WI38 (cell line): ENCODE data around the gene NUDT13.

Experiments used
- H3K4me3 ChIP-seq: 2 replicates; pipeline ENCODE4 v1.5.1; 2011; ENCODE audit warnings: low read depth, mild to moderate bottlenecking, control low read depth, low read length
- TF ChIP-seq, protein P1 (sequence below): IDR thresholded peaks from 2 replicates; pipeline ENCODE4 v1.5.1; 2012; ENCODE audit warnings: low read depth, mild to moderate bottlenecking, control low read depth, low read length

The NUDT13 gene

DNA sequence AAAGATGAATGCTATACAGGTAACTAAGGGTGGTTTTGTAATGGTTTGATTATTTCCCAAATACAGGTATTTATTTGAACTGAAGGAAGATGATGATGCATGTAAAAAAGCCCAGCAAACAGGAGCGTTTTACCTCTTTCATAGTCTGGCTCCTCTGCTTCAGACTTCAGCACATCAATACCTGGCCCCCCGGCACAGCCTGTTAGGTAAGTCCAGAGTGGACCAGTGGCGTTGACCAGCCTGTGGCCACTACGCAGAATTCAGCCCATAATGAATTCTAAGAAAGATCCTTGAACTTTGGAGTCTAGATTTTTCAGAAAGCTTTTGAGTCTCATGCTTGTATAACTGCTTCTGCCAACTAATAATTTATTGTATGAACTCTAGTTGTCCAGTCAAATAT, 9.7 kb downstream of the NUDT13 start:
- H3K4me3 ChIP-seq: no peak overlapping the region
- TF ChIP-seq, protein P1, sequence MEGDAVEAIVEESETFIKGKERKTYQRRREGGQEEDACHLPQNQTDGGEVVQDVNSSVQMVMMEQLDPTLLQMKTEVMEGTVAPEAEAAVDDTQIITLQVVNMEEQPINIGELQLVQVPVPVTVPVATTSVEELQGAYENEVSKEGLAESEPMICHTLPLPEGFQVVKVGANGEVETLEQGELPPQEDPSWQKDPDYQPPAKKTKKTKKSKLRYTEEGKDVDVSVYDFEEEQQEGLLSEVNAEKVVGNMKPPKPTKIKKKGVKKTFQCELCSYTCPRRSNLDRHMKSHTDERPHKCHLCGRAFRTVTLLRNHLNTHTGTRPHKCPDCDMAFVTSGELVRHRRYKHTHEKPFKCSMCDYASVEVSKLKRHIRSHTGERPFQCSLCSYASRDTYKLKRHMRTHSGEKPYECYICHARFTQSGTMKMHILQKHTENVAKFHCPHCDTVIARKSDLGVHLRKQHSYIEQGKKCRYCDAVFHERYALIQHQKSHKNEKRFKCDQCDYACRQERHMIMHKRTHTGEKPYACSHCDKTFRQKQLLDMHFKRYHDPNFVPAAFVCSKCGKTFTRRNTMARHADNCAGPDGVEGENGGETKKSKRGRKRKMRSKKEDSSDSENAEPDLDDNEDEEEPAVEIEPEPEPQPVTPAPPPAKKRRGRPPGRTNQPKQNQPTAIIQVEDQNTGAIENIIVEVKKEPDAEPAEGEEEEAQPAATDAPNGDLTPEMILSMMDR: no peak

DNA sequence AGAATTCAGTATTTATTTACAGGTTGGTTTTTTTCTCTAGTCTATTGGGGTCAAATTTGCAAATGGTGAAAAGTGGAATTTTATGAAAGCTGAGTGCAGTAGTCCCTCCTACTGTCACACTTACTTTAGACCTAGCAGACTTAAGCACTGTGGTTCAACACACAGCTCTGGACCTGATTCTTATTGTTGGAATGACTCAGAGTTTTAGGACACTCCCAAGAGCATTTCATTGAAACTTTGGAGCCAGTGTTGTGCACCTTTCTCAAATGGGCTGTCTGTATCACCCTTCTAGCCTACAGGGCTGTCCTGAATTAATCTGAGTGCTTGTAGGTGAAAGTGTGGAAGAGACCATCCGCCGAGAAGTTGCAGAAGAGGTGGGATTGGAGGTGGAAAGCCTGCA, 16.1 kb downstream of the NUDT13 start:
- TF ChIP-seq, protein P1: no peak
- no peak overlapping the region for H3K4me3 ChIP-seq

DNA sequence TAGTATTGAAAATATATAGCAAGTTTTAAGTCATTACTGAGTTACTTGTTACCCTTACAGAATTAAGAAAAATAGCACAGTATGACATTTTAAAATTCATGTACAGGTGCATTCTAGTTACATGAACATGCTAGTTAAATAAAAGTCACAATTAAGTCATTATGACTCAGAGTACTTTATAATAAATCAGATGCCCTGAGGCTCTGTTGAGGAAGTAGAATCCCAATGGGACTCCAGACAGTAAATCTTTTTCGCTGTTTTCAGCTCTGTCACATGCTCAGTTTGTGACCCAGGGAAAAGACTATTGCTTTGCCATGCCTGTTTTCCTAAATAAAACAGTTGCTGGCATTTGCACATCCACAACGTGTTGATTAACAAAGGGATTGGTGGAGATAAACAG, 21.0 kb downstream of the NUDT13 start:
- TF ChIP-seq, protein P1: no peak
- H3K4me3 ChIP-seq: no peak overlapping the region

DNA sequence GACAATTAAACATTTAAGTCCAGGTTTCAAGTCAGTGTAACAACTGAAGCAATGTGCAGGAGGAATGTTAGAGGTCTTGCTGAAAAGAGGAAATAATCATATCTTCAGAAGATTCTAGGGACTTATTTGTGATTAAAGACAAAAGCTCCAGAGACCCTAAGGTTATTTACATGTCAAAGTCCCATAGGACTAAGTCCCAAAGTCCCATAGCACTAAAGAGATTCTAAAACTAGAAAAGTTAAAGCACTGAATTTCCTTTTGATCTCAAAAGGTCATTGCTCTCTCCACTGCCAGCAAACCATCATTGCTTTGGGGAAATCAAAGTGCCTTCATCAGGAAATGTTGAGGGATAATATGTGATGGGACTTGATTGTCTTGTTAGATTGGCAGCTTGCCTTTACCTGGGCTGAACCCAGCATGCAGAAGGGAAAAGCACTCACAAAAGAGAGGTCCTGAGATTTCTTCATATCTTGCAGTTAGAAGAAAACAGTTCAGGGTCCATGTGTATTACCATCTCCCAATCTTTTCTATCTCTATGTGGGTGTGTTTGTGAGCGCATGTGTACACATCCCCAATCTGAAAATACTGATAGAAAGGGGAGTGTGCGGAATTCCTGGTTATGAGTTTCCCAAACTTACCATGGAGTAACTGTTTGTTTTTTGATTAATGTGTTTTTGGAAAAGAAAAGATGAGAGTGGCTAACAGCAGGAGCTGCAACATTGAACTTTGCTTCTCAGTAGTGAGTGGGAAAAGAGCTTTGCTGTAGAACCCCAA, 21.8 kb downstream of the NUDT13 start:
- no peak overlapping the region for H3K4me3 ChIP-seq
- TF ChIP-seq, protein P1: no peak

DNA sequence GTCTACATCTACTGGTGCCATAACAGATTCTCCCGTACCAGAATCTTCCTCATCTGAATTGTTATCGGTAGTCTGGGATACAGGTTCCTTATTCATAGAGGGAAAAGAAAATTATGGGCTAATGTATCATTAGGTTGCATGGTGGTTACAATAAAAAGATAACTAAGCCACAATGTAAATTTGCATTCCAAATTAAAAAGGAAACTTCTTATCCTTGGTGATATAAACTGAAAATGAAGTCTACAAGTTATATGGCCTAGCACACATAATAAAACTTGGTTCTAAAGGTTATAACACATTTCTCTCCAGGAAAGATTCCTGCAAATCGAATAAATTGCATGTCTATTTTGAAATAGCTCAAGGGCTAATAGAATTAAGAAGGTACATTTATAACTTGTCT, 24.5 kb downstream of the NUDT13 start:
- no peak overlapping the region for H3K4me3 ChIP-seq
- TF ChIP-seq, protein P1: no peak

DNA sequence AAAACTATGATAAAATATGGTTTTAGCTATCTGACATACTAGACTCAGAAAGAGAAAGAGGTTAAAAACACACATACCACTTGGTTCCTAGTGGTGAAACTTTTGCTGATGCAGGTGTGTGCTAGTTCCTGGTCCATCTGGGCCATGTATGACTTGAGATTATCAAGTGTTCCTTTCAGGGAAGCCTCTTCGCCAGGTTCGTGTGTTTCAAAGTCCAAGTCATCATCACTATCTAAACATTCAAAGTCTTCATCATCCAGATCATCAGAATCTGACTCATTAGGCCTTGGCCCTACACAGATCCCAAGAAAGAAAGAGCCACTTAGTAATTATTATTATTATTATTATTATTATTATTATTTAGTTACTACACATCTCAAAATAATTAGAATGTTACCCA, 26.4 kb downstream of the NUDT13 start:
- TF ChIP-seq, protein P1: no peak
- H3K4me3 ChIP-seq: no peak overlapping the region

DNA sequence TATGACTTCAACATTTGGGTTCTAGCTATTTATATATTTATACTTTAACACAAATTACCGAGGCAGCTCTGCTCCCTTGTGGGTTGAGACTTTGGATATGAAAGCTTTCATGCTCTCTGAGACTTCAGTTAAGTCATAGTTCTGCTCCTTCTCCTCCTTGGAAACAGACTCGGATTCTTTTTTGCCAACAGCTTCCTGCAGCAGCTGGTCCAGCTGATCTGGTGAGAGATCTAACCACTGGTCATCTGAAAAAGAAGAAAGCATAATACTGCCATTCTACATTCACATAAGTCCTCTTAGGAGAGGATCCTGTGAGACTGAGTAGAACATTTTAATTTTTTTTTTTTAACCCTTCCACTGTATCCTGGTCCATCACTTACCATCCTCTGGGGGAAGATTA, 29.0 kb downstream of the NUDT13 start:
- no peak overlapping the region for H3K4me3 ChIP-seq
- TF ChIP-seq, protein P1: no peak
